CD4-positive, alpha-beta T cell treated with Interleukin-17A for 4 hours (primary cell): Measurements from ENCODE around the gene TSPAN32.
"Not testable (repeated sequence)": the region's sequence is repeated elsewhere in the genome, so short reads cannot be mapped to it uniquely, and the experiment has no call there.

Experiments used
- DNase-seq: peaks from one replicate; pipeline ENCODE4 v3.0.0-alpha.2; 2020; ENCODE audit warnings: mixed read lengths

TSPAN32 gene

GRCh38 chr11:2343502-2343901 is 41.7 kb downstream of the TSPAN32 start:
- no peak for DNase-seq

GRCh38 chr11:2345050-2345449 is 43.2 kb downstream of the TSPAN32 start:
- no peak for DNase-seq

GRCh38 chr11:2346014-2346413 is 44.2 kb downstream of the TSPAN32 start:
- DNase-seq, result no peak

GRCh38 chr11:2346586-2347307 is 44.9 kb downstream of the TSPAN32 start:
- no peak for DNase-seq

GRCh38 chr11:2347308-2347830 is 45.6 kb downstream of the TSPAN32 start:
- no peak for DNase-seq

- DNase-seq, result no peak
These were observed 47.2 kb downstream of the TSPAN32 start for GRCh38 chr11:2348986-2349385.

GRCh38 chr11:2351701-2352100 is 49.9 kb downstream of the TSPAN32 start:
- no peak for DNase-seq

- DNase-seq, result no peak
These were observed 50.6 kb downstream of the TSPAN32 start for GRCh38 chr11:2352420-2352819.

- DNase-seq, result no peak
These were observed 53.3 kb downstream of the TSPAN32 start for GRCh38 chr11:2355000-2355644.

- DNase-seq, result no peak
These were observed 55.4 kb downstream of the TSPAN32 start for GRCh38 chr11:2357246-2357645.

GRCh38 chr11:2357651-2358050 is 55.8 kb downstream of the TSPAN32 start:
- not testable (repeated sequence) for DNase-seq

GRCh38 chr11:2358754-2359442 is 57.1 kb downstream of the TSPAN32 start:
- DNase-seq, result no peak

GRCh38 chr11:2359557-2359956 is 57.7 kb downstream of the TSPAN32 start:
- DNase-seq, result no peak

- DNase-seq, result no peak
These were observed 58.3 kb downstream of the TSPAN32 start for GRCh38 chr11:2360081-2360642.

GRCh38 chr11:2361565-2361964 is 59.8 kb downstream of the TSPAN32 start:
- DNase-seq, result no peak

GRCh38 chr11:2362414-2362813 is 60.6 kb downstream of the TSPAN32 start:
- no peak for DNase-seq

- DNase-seq, result no peak
These were observed 61.3 kb downstream of the TSPAN32 start for GRCh38 chr11:2363130-2363529.

- DNase-seq, result no peak
These were observed 62.0 kb downstream of the TSPAN32 start for GRCh38 chr11:2363577-2364370.

- not testable (repeated sequence) for DNase-seq
These were observed 62.6 kb downstream of the TSPAN32 start for GRCh38 chr11:2364386-2364785.

- no peak for DNase-seq
These were observed 63.9 kb downstream of the TSPAN32 start for GRCh38 chr11:2365571-2366210.

- DNase-seq, result no peak
These were observed 64.5 kb downstream of the TSPAN32 start for GRCh38 chr11:2366276-2366675.

- no peak for DNase-seq
These were observed 64.9 kb downstream of the TSPAN32 start for GRCh38 chr11:2366733-2367132.
